Spleen (tissue), 7 donors: Measurements from ENCODE around the gene CEP170B.

Source experiments
- POLR2A ChIP-seq, 3 donors: fragments of 450-650 bp; IDR thresholded peaks; one replicate each; pipeline ENCODE4 v1.5.1; 2017; ENCODE audit warnings: antibody characterized with exemption in 3 of 3, mild to moderate bottlenecking in 1 of 3
- POLR2AphosphoS5 ChIP-seq, 3 donors: sonication (generic); formaldehyde crosslinking; IDR thresholded peaks; one replicate each; pipeline ENCODE4 v1.5.1; 2017; ENCODE audit warnings: antibody characterized with exemption in 3 of 3
- TF ChIP-seq, protein P1 (sequence below), 11 experiments: fragments of 200-600 bp in 7 of 11; fragments of 450-650 bp in 4 of 11; sonication (generic) in 4 of 11; IDR thresholded peaks in 8 of 11; conservative IDR thresholded peaks in 3 of 11; 1 replicate in 7 of 11; 2 replicates in 4 of 11; pipeline versions ENCODE4 v1.4.0 to v1.8.0; 2016 to 2021; ENCODE audit warnings: antibody characterized with exemption in 11 of 11, inconsistent platforms in 4 of 11, mild to moderate bottlenecking in 1 of 11
- donor health status: DM: no; HTN: no; CAD: no; lungs with moderate emphysema.
- donor health status: DM: no; HTN: no; CAD: no.
- donor health status: DM: no; HTN: no; CAD: no.

DNA sequence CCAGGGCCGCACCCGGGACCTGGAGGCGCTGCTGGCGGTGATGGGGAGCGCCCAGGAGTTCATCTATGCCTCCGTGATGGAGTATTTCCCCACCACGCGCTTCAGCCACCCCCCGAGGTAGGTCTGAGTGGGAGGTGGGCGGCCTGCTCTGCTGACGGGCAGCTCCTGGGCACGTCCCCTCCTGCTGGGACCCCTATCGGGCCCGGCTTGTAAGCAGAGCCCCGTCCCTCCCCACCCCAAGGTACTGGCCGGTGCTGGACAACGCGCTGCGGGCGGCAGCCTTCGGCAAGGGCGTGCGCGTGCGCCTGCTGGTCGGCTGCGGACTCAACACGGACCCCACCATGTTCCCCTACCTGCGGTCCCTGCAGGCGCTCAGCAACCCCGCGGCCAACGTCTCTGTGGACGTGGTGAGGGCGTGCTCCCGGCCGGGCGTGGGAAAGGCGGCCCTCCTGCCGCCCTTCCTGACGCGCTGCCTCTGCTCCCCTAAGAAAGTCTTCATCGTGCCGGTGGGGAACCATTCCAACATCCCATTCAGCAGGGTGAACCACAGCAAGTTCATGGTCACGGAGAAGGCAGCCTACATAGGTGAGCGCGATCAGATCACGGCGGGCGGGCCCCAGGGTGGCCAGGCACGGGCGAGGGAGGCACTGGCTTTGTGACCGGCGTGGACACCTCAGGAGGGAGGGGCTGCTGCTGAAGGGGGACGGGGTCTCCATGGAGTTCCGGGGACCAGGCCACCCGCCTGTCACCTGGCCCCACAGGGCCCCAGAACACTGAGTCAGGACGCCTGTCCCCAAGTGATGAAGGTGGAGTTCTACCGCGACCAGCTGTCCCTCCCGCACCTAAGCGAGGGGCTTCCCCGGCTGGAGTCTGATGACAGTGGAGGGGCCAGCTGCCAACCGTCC, 67.0 kb downstream of the CEP170B start:
- TF ChIP-seq, protein P1, sequence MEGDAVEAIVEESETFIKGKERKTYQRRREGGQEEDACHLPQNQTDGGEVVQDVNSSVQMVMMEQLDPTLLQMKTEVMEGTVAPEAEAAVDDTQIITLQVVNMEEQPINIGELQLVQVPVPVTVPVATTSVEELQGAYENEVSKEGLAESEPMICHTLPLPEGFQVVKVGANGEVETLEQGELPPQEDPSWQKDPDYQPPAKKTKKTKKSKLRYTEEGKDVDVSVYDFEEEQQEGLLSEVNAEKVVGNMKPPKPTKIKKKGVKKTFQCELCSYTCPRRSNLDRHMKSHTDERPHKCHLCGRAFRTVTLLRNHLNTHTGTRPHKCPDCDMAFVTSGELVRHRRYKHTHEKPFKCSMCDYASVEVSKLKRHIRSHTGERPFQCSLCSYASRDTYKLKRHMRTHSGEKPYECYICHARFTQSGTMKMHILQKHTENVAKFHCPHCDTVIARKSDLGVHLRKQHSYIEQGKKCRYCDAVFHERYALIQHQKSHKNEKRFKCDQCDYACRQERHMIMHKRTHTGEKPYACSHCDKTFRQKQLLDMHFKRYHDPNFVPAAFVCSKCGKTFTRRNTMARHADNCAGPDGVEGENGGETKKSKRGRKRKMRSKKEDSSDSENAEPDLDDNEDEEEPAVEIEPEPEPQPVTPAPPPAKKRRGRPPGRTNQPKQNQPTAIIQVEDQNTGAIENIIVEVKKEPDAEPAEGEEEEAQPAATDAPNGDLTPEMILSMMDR (IDR thresholded peaks at IDR 0.05 in 8 of 11, conservative IDR thresholded peaks at IDR 0.05 in 3 of 11): no peak
- TF ChIP-seq POLR2AphosphoS5 (IDR thresholded peaks at IDR 0.05) (no peak), POLR2A (IDR thresholded peaks at IDR 0.05) (no peak)
